Right lobe of liver (tissue), 6 donors: Measurements from ENCODE around the gene THOC7. TPM values are rescaled to one million over a fixed set of nuclear protein-coding genes. Genes with fewer than 3 reads are reported as not detected.

Experiments used
- ATAC-seq, 4 donors: fragments of 200-7000 bp; cut with Tn5 transposase; one replicate each; pipeline ENCODE4 v1.9.1; 2020; ENCODE audit warnings: mild to moderate bottlenecking in 4 of 4, moderate library complexity in 4 of 4
- DNase-seq, 3 donors: peaks; one replicate each; pipeline ENCODE4 v3.0.0-alpha.2; 2020
- H3K27ac ChIP-seq, 3 donors: fragments of 200-600 bp; one replicate each; pipeline ENCODE4 v1.8.0; 2022
- H3K27me3 ChIP-seq, 2 donors: fragments of 200-600 bp; one replicate each; pipeline ENCODE4 v1.8.0; 2022
- H3K36me3 ChIP-seq, 4 donors: fragments of 200-600 bp; sonication (generic) in 1 of 4; one replicate each; pipeline versions ENCODE4 v1.5.1 to v1.8.0; 2017 to 2022; ENCODE audit warnings: control low read depth in 1 of 4
- H3K4me1 ChIP-seq, 4 donors: fragments of 200-600 bp; sonication (generic) in 1 of 4; one replicate each; pipeline versions ENCODE4 v1.5.1 to v1.8.0; 2017 to 2022; ENCODE audit warnings: control low read depth in 1 of 4
- H3K4me3 ChIP-seq, 3 donors: fragments of 200-600 bp; one replicate each; pipeline ENCODE4 v1.8.0; 2022
- H3K9me3 ChIP-seq, 4 donors: fragments of 200-600 bp; sonication (generic) in 1 of 4; one replicate each; pipeline versions ENCODE4 v1.5.1 to v1.8.0; 2017 to 2022; ENCODE audit warnings: control low read depth in 1 of 4
- CTCF ChIP-seq, 4 donors: fragments of 200-600 bp in 3 of 4; fragments of 450-650 bp in 1 of 4; IDR thresholded peaks; one replicate each; pipeline versions ENCODE4 v1.5.1 to v1.8.0; 2016 to 2022; ENCODE audit warnings: antibody characterized with exemption in 4 of 4, mild to moderate bottlenecking in 2 of 4
- POLR2A ChIP-seq: fragments of 450-650 bp; IDR thresholded peaks from one replicate; pipeline ENCODE4 v1.6.1; 2017; ENCODE audit warnings: antibody characterized with exemption, mild to moderate bottlenecking
- WGBS: methylation state at CpG from one replicate; pipeline ENCODE4 v1.1.6; 2018; ENCODE audit warnings: low coverage, low lambda C conversion rate; ENCODE audit not compliant: insufficient coverage; ENCODE audit errors: missing lambda C conversion rate; 5-methylcytosine and 5-hydroxymethylcytosine counted together
- intact Hi-C, 2 donors: fragments of 100-400 bp; cut with DNase I; formaldehyde crosslinking; loops; one replicate each; pipeline versions ENCODE4 v1.11.2 to v1.14.1; 2022
- total RNA-seq, 6 experiments: library from RNA; depleted of rRNA in 2 of 6; stranded (reverse); fragments of >200 nt in 2 of 6; fragmentation: NEBNext Ultra II Directional in 3 of 6; extraction: Animal tissue kit (Norgen Biotek cat#: 25700) in 3 of 6; gene quantifications; one replicate each; pipeline versions ENCODE4 v1.1.0 to v1.2.4, GENCODE V29; 2016 to 2023
- donor health status: DM: no; HTN: yes; CAD: no.
- donor health status: DM: no; HTN: no; CAD: no.
- donor health status: DM: no; HTN: no; CAD: no.
- donor health status: DM: no; HTN: yes; CAD: no.
- donor health status: DM: no; HTN: yes; CAD: no.

THOC7 gene
- total RNA-seq, 6 experiments from 2014 or later = 21.8 to 38.8 (median 28.7) TPM

GRCh38 chr3:63908081-63908736 is 44.6 kb upstream of the THOC7 start:
- TF ChIP-seq CTCF (IDR thresholded peaks at IDR 0.05) (peak in 2 of 4 donors; percentile 5 to 16), POLR2A (no peak)
- intact Hi-C loops = no loop called here
- H3K36me3 ChIP-seq = no peaks in the 10 kb centered on the region
- ATAC-seq (no peak), DNase-seq (no peak)
- 67% methylated on average over 2 of the region's 2 CpGs for WGBS
- no peaks in the 10 kb centered on the region for H3K9me3 ChIP-seq
- no peaks in the 10 kb centered on the region for H3K27me3 ChIP-seq
- H3K4me3 ChIP-seq = no peak overlapping the region
- H3K27ac ChIP-seq = no peak overlapping the region
- H3K4me1 ChIP-seq = peaks cover 0 to 13% (median under 1%) of the 10 kb centered on the region in 4 donors

GRCh38 chr3:63905731-63906620 is 42.4 kb upstream of the THOC7 start:
- TF ChIP-seq POLR2A = no peak
- no peak for TF ChIP-seq CTCF (IDR thresholded peaks at IDR 0.05)
- no peak overlapping the region for H3K27ac ChIP-seq
- intact Hi-C loops = no loop called here
- H3K9me3 ChIP-seq = no peaks in the 10 kb centered on the region
- H3K4me3 ChIP-seq = no peak overlapping the region
- H3K4me1 ChIP-seq = peaks cover 0 to 8% (median 0%) of the 10 kb centered on the region in 4 donors
- H3K27me3 ChIP-seq = no peaks in the 10 kb centered on the region
- no peak for DNase-seq
- WGBS = 83% methylated on average over 4 of the region's 4 CpGs
- no peak for ATAC-seq
- H3K36me3 ChIP-seq = no peaks in the 10 kb centered on the region

GRCh38 chr3:63900459-63900858 is 36.9 kb upstream of the THOC7 start:
- ATAC-seq (peak; percentile 30 to 68 (median 46)), DNase-seq (no peak)
- Histone ChIP-seq H3K27me3 (no peaks in the 10 kb centered on the region), H3K4me1 (no peaks in the 10 kb centered on the region), H3K27ac (no peak overlapping the region), H3K36me3 (peaks cover 0 to 7% (median 3%) of the 10 kb centered on the region in 4 donors), H3K4me3 (no peak overlapping the region), H3K9me3 (no peaks in the 10 kb centered on the region)
- intact Hi-C loops = no loop called here
- 59% methylated on average over 2 of the region's 2 CpGs for WGBS
- TF ChIP-seq CTCF (IDR thresholded peaks at IDR 0.05) (no peak), POLR2A (no peak)

GRCh38 chr3:63900010-63900409 is 36.4 kb upstream of the THOC7 start:
- 89% methylated on average over 5 of the region's 5 CpGs for WGBS
- no peak overlapping the region for H3K27ac ChIP-seq
- intact Hi-C loops = no loop called here
- ATAC-seq = no peak
- H3K27me3 ChIP-seq = no peaks in the 10 kb centered on the region
- no peaks in the 10 kb centered on the region for H3K4me1 ChIP-seq
- no peak for DNase-seq
- H3K36me3 ChIP-seq = peaks cover 0 to 7% (median 3%) of the 10 kb centered on the region in 4 donors
- TF ChIP-seq POLR2A = no peak
- no peak for TF ChIP-seq CTCF (IDR thresholded peaks at IDR 0.05)
- no peak overlapping the region for H3K4me3 ChIP-seq
- no peaks in the 10 kb centered on the region for H3K9me3 ChIP-seq
